HG02852 (cell line): ENCODE data around the gene ADIPOQ.
"Not testable (repeated sequence)": the region's sequence is repeated elsewhere in the genome, so short reads cannot be mapped to it uniquely, and the experiment has no call there.

Experiments used
- ATAC-seq: cut with Tn5 transposase; IDR thresholded peaks from one replicate; pipeline ENCODE4 v1.9.1; 2021; ENCODE audit warnings: mild to moderate bottlenecking, moderate library complexity; ENCODE audit not compliant: unreplicated experiment

The ADIPOQ gene

GRCh38 chr3:186826410-186826975 is 16.0 kb upstream of the ADIPOQ start:
- no peak for ATAC-seq

DNA sequence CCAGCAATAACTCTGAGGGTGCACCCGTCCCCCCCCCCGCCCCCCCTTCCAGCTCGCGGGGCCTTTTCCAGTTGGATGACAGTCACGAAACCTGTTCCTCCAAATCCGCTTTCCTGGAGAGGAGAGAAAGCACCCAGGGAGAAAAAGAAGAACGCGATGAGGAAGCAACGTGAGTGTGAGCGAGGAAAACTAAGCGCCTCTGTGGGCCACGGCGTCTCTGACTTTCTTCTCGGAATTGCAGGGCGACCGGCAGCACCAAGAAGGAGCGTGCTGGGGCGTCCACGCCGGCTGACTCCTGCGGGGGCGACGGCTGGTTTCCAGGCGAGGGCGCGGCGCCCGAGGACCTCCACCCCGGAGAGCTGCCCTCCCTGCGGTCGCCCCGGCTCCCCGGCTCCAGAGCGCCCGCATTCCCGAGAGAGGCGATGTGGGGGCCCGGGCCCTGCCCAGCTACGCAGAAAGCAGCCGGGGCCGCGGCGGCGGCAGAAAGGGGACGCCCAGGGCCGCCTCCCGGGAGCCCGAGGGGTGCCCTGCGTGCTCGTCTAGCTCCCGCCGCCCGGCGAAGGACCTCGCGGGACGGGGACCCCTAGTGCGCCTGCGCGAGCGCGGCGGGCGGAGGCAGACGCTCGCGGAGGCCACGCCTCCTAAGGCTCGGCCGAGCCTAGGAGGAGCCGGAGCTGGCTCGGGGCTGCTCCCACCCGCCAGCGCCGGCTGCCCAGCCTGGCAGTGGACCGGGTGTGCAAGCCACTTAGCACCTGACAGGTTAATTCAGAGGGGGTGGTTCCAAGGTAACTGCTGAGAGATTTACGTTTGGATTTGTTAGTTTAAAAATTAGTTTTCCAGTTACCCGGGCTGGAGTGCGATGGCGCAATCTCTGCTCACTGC is 15.3 kb upstream of the ADIPOQ start:
- peak; percentile 88 for ATAC-seq

GRCh38 chr3:186828340-186828739 is 14.2 kb upstream of the ADIPOQ start:
- no peak for ATAC-seq

DNA sequence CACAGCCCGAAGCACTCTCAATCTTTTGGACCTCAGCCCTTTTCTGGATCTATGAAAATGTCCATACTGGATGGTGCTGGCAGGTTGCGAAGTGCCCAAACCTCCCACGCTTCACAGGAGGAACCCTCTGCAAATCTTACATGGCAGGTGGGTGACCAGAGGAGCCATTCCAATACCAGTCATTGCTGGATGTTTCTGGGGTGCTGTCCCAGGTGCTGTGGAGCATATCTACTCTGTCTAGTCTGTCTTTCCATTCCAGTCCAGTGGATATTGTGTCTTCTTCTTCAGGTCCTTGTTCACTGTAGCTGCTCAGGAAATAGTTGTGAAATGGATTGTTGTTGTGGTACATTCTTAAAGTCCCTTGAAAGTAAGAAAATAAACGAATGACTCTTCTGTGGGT is 10.7 kb upstream of the ADIPOQ start:
- ATAC-seq, result no peak

- no peak for ATAC-seq
Observed at GRCh38 chr3:186832276-186832675, 10.2 kb upstream of the ADIPOQ start.

DNA sequence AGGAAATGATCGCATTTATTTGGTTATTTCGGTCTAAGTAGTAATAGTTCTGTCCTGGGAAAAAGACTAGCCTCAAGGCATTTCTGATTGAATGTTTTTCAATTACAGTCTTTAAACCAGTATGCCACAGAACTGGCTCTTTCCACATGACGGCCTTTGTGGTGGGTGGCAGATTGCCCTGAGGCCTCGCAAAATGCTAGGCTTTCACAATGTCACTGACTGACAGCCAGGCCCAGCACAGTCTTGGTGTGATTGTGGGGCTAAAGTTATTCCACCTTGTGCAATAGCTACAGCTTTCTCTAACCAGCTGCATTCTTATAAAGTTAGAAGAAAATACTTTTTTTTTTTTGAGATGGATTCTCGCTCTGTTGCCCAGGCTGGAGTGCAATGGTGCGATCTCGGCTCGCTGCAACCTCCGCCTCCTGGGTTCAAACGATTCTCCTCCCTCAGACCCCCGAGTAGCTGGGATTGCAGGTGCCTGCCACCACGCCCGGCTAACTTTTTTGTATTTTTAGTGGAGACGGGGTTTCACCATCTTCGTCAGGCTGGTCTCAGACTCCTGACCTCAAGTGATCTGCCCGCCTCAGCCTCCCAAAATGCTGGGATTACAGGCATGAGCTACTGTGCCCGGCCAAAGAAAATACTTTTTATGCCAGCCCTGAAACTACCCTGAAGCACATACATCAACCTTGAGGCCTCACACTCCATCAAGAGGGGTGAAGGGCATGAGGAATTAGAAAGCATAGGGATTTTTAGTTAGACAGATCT is 2.5 kb upstream of the ADIPOQ start:
- ATAC-seq, result no peak

DNA sequence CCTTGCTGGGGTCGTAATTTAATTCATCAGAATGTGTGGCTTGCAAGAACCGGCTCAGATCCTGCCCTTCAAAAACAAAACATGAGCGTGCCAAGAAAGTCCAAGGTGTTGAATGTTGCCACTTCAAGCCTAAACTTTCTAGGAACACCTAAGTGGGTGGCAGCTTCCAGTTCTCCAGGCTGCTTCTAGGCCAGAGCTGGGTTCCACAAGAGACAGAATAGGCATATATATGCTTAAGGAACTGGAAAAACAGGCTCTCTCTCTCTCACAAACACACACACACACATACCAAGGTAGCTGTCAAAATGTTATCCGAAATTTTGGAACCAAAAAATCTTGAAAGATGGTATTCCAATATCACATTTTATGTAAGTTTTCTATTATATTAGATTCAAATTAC is 890 bp upstream of the ADIPOQ start:
- no peak for ATAC-seq

DNA sequence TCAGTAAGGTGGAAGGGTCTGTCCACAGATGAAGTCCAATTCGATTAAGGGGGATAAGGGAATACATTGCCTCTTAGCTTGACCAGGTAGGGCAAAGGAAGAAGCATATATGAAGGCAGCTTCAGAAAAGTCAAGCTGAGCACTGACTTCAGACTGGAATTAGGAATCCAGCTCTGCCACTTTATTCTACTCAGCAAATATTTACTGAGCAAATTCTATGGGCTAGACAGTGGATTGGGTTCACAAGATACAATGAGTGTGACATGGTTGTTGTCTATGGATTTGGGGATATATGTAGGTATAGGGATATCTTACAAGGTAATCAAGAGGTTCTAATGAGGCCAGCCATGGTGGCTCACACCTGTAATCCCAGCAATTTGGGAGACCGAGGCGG is 526 bp downstream of the ADIPOQ start:
- ATAC-seq, result no peak

DNA sequence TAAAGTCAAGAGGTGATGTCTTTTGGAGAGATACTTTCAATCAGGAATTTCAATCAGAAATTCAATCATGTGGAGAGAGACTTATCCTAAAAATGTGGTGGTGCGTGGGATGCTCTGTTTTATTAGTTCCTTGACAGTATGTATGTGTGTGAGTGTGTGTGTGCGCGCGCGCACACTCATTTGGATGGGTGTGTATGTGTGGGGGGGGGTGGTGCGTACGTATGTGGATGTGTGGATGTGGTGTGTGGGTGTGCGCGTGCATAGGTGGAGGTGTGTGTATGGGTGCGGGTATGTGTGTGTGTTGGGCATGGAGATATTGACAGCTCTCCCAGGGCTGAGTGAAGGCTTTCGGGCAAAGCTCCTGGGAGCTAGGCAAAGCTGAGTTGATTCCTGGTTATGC is 2.4 kb downstream of the ADIPOQ start:
- no peak for ATAC-seq

DNA sequence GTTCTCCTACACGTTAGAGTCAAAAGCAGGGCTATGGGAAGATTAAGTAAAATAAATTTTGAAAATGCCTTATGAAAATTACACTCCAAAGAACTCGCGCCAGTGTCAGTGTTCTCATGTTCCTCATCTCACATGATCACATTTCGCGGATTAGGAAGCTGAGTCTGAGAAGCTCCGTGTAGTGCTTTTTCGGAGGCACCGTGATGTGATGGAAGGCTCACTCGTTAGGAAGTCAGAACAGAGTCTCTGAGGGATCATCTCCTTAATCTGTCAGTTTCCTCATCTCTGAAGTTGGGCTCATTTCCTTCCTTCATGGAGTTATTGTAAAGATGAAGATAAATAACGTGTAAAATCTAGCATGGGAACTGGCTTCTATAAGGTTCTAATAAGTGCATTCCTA is 3.2 kb downstream of the ADIPOQ start:
- ATAC-seq, result no peak

GRCh38 chr3:186847437-186847836 is 4.9 kb downstream of the ADIPOQ start:
- ATAC-seq, result no peak

GRCh38 chr3:186849374-186849975 is 7.0 kb downstream of the ADIPOQ start:
- ATAC-seq, result no peak

DNA sequence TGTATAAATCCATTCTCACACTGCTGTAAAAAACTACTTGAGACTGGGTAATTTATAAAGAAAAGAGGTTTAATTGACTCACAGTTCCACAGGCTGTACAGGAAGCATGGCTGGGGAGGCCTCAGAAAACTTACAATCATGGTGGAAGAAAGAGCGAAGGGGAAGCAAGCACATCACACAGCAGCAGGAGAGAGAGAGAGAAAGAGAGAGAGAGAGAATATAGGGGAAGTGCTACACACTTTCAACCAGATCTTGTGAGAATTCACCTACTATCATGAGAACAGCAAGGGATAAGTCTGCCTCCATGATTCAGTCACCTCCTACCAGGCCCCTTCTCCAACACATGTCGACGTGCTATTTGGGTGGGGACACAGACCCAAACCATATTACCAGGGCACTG is 9.3 kb downstream of the ADIPOQ start:
- ATAC-seq, result not testable (repeated sequence)

DNA sequence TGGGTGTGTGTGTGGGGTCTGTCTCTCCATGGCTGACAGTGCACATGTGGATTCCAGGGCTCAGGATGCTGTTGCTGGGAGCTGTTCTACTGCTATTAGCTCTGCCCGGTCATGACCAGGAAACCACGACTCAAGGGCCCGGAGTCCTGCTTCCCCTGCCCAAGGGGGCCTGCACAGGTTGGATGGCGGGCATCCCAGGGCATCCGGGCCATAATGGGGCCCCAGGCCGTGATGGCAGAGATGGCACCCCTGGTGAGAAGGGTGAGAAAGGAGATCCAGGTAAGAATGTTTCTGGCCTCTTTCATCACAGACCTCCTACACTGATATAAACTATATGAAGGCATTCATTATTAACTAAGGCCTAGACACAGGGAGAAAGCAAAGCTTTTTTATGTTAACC is 10.5 kb downstream of the ADIPOQ start:
- ATAC-seq, result no peak

GRCh38 chr3:186854146-186854545 is 11.6 kb downstream of the ADIPOQ start:
- no peak for ATAC-seq

DNA sequence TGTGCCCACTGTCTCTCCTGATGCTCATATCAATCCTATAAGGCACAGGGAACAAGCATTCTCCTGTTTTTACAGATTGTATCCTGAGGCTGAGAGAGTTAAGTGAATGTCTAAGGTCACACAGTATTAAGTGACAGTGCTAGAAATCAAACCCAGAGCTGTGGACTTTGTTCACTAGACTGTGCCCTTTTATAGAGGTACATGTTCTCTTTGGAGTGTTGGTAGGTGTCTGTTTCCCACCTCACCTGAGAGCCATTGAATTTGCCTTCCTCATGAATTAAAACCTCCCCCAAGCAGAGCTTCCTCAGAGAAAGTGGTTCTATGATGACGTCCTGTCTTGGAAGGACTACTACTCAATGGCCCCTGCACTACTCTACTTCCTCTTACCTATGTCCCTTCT is 12.4 kb downstream of the ADIPOQ start:
- ATAC-seq, result no peak

GRCh38 chr3:186857743-186858142 is 15.2 kb downstream of the ADIPOQ start:
- no peak for ATAC-seq

GRCh38 chr3:186865215-186865853 is 22.8 kb downstream of the ADIPOQ start:
- ATAC-seq, result not testable (repeated sequence)

GRCh38 chr3:186866095-186866494 is 23.6 kb downstream of the ADIPOQ start:
- not testable (repeated sequence) for ATAC-seq

GRCh38 chr3:186869253-186870100 is 27.0 kb downstream of the ADIPOQ start:
- no peak for ATAC-seq
